ENCODE data around the gene AMELX. TPM values are rescaled to one million over a fixed set of nuclear protein-coding genes. Genes with fewer than 3 reads are reported as not detected.

Gene AMELX
- total and polyA plus RNA-seq, 2 of the 8 experiments (the other 6 are each of a cell fraction or from before 2014, with no cell fraction given) = not detected

- WGBS, 2 experiments (ENCODE audit: extremely low coverage in 1 of 2, insufficient coverage in 1 of 2, insufficient read length in 1 of 2, insufficient replicate concordance in 2 of 2, low coverage in 1 of 2, low lambda C conversion rate in 2 of 2, missing lambda C conversion rate in 1 of 2) = 87% methylated on average over 10 of the region's 10 CpGs; no CpG with 5 or more reads in 1 of the 2 experiments
- H4K5ac ChIP-seq (ENCODE audit: insufficient read length, low read depth, low read length) = no peak overlapping the region
- TF ChIP-seq RAD21 (IDR thresholded peaks at IDR 0.05 in 1 of 2, conservative IDR thresholded peaks at IDR 0.05 in 1 of 2; ENCODE audit: low read depth in 2 of 2, low read length in 2 of 2) (no peak), POU5F1 (IDR thresholded peaks at IDR 0.05; ENCODE audit: low read depth, low read length) (no peak), ZNF274 (IDR thresholded peaks at IDR 0.05; ENCODE audit: borderline replicate concordance, extremely low read depth, low read length) (no peak), TCF12 (IDR thresholded peaks at IDR 0.05; ENCODE audit: low read depth, low read length) (no peak), TBP (IDR thresholded peaks at IDR 0.05; ENCODE audit: low read depth, low read length) (no peak), CTBP2 (IDR thresholded peaks at IDR 0.05; ENCODE audit: borderline replicate concordance, insufficient read depth, insufficient read length, low read length) (no peak), CEBPB (IDR thresholded peaks at IDR 0.05; ENCODE audit: low read depth, low read length) (no peak), RFX5 (IDR thresholded peaks at IDR 0.05; ENCODE audit: borderline replicate concordance, low read depth, low read length) (no peak), SIRT6 (IDR thresholded peaks at IDR 0.05; ENCODE audit: low read length) (no peak), CREB1 (IDR thresholded peaks at IDR 0.05) (no peak), USF2 (IDR thresholded peaks at IDR 0.05; ENCODE audit: low read length) (no peak), GABPA (IDR thresholded peaks at IDR 0.05; ENCODE audit: borderline replicate concordance, insufficient read depth, low read length) (no peak)
Measured at GRCh38 chrX:11341274-11342201, 48.3 kb downstream of the AMELX start.

More at GRCh38 chrX:11341274-11342201, 48.3 kb downstream of the AMELX start:
- Histone ChIP-seq H2BK5ac (ENCODE audit: low read depth, low read length) (no peak overlapping the region), H4K20me1 (replicated peaks in 1 of 2; ENCODE audit: control insufficient read depth in 1 of 2, insufficient read depth in 2 of 2, low read length in 2 of 2) (no peaks in the 10 kb centered on the region), H2AK5ac (ENCODE audit: low read depth, low read length) (no peak overlapping the region), H3K23me2 (ENCODE audit: low read depth, low read length) (no peaks in the 10 kb centered on the region), H2BK12ac (ENCODE audit: low read depth, low read length) (no peak overlapping the region), H3K27ac (ENCODE audit: low read depth, low read length) (no peak overlapping the region), H2BK120ac (replicated peaks; ENCODE audit: low read depth, low read length) (no peak overlapping the region), H3K4ac (replicated peaks; ENCODE audit: insufficient read length, low read depth, low read length) (no peak overlapping the region), H3K9ac (replicated peaks in 1 of 4; ENCODE audit: extremely low read depth in 1 of 4, low read depth in 3 of 4, low read length in 3 of 4) (no peak overlapping the region), H2BK20ac (ENCODE audit: low read length) (no peak overlapping the region), H4K8ac (ENCODE audit: extremely low read depth, insufficient read depth, low read length) (no peak overlapping the region), H3K4me1 (replicated peaks in 1 of 4; ENCODE audit: control insufficient read depth in 3 of 4, insufficient read depth in 4 of 4, low read length in 3 of 4) (no peaks in the 10 kb centered on the region; a peak in 1 of 7 replicates), H2BK15ac (ENCODE audit: low read length) (no peak overlapping the region), H3K79me2 (ENCODE audit: control insufficient read depth in 1 of 2, insufficient read depth in 2 of 2, low read length in 2 of 2) (no peaks in the 10 kb centered on the region), H3K56ac (replicated peaks; ENCODE audit: insufficient read length, low read depth, low read length) (no peak overlapping the region), H4K91ac (replicated peaks; ENCODE audit: insufficient read length, low read length) (no peak overlapping the region), H2AFZ (ENCODE audit: low read length) (no peak overlapping the region), H3K23ac (ENCODE audit: insufficient read length) (no peak overlapping the region), H3K18ac (ENCODE audit: extremely low read depth, low read length) (no peak overlapping the region), H3K4me3 (ENCODE audit: extremely low read depth in 1 of 4, insufficient read depth in 2 of 4, low read depth in 3 of 4, low read length in 4 of 4) (no peak overlapping the region), H3K27me3 (replicated peaks in 1 of 4; ENCODE audit: control insufficient read depth in 3 of 4, extremely low read depth in 1 of 4, insufficient read depth in 3 of 4, low read length in 3 of 4) (no peaks in the 10 kb centered on the region), H3K14ac (ENCODE audit: insufficient read length) (no peak overlapping the region), H3K9me3 (ENCODE audit: insufficient read depth in 2 of 2, low read depth in 1 of 2, low read length in 1 of 2) (no peaks in the 10 kb centered on the region), H3K79me1 (ENCODE audit: low read depth, low read length) (no peaks in the 10 kb centered on the region), H3K36me3 (ENCODE audit: control insufficient read depth in 2 of 4, insufficient read depth in 4 of 4, low read length in 3 of 4) (no peaks in the 10 kb centered on the region), H3K4me2 (ENCODE audit: insufficient read depth in 1 of 2, low read depth in 2 of 2, low read length in 2 of 2) (no peak overlapping the region)
- POLR2A ChIA-PET (ENCODE audit: partially characterized antibody) = no interaction called here
- FAIRE-seq (no peak), DNase-seq (ENCODE audit: low read depth in 1 of 2, low spot score in 2 of 2) (no peak)
- CTCF ChIA-PET (ENCODE audit: partially characterized antibody) = interaction anchor here (0.7 kb wide), 1 partner anchor 159 kb away, joined by 3 read pairs; no protein-coding TSS in a partner anchor
